Mesenteric fat pad (tissue), 1 donor: Measurements from ENCODE around the gene RGS14. TPM values are rescaled to one million over a fixed set of nuclear protein-coding genes. Genes with fewer than 3 reads are reported as not detected.
A peak's percentile ranks its signal among the peaks of the same experiment; 100 is the strongest.
"Not testable (repeated sequence)": the region's sequence is repeated elsewhere in the genome, so short reads cannot be mapped to it uniquely, and the experiment has no call there.

ENCODE experiments used
- DNase-seq: peaks from one replicate; pipeline ENCODE4 v3.0.0-alpha.2; 2020; ENCODE audit warnings: low spot score
- total RNA-seq: library from RNA; stranded (reverse); fragmentation: NEBNext Ultra II Directional; extraction: Animal tissue kit (Norgen Biotek cat#: 25700); gene quantifications from one replicate; pipeline ENCODE4 v1.2.1, GENCODE V29; 2021
- donor health status: DM: yes; HTN: yes; CAD: no.

The RGS14 gene
- total RNA-seq, 1 donor from 2014 or later: 8.2 TPM

GRCh38 chr5:177346820-177347219 is 10.9 kb upstream of the RGS14 start:
- DNase-seq: no peak

- DNase-seq: no peak
These were observed 10.0 kb upstream of the RGS14 start for GRCh38 chr5:177347699-177348098.

DNA sequence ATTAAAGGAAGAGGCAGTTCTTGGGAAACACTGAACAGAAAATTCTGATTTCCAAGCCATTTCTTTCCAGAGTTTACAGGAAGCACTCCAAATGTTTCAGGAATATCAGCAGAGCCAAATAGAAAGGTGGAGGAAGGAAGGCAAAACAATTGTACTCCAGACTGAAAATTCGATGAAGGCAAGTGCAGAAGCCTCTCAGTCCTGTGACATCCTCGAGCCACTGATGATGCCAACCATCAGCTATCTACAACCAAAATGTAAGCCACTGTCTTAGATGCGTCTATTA is 8.4 kb upstream of the RGS14 start:
- no peak for DNase-seq

GRCh38 chr5:177349762-177350161 is 8.0 kb upstream of the RGS14 start:
- DNase-seq: no peak

GRCh38 chr5:177350776-177351391 is 6.8 kb upstream of the RGS14 start:
- DNase-seq: no peak

DNA sequence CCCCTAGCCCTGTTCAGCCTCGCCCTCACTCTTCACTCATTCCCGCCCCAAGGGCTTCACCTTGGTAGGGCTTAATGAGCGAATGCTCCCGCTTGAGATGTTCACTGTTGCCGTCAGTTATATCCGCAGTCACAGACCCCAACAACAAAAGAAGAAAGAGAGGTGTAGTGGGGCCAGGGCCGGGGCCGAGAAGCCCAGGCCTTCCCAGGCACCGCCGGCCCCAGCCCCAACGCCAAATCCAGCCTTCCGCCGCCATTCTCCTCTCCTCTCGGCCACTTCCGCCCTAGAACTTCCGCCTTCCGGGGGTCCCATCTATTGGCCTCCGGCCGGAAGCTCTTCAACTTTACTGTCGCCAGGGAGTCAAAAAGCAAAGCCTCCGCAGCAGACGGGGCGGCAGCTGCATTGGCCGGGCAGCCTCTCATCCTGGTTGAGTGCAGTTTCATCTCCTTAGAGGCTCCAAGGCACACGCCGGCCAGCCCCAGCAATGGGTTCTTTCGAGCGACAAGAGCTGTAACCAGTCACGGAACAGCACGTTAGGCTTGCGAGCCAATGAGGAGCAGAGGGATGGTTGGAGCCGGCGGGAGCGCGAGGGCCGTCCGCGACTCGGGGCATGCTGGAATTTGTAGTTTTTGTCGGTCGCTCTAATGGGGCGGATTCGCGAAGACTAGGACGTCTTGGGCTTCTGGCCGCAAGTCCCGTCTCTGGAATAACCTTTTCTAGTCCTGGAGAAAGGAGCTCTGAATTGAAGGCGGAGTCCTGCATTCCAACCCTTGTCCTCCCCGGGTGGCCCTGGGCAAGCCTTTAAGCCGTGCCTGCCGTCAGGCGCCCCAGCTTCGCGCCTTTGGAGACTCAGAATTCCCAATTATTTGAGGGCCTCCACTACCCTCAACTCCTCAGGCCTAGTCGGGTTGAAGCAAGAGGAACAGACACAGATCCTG is 6.1 kb upstream of the RGS14 start, which contains the start of gene LMAN2:
Gene LMAN2 (minus strand): TSS at position 277 of the 938 bp plus-strand sequence. CDS start 21 bp downstream, at position 256.
- peak; percentile 97 for DNase-seq

DNA sequence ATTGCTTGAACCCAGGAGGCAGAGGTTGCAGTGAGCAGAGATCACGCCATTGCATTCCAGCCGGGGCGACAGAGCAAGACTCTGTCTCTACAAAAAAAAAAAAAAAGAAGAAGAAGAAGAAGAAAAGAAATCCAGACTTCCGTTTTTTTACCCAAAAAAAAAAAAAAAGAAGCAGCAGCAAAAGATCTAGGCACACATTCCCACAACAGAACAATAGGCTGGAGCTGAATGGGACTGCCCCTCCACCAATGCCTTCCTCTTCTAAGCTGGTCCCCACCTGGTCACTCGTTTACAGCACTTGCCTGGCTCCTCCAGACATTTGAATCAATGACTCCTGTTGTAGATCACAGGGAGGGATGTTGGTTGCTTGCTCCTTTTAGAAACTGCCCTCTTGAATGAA is 4.6 kb upstream of the RGS14 start:
- no peak for DNase-seq

GRCh38 chr5:177354256-177354655 is 3.5 kb upstream of the RGS14 start:
- DNase-seq: no peak

- DNase-seq: no peak
These were observed 3.0 kb upstream of the RGS14 start for GRCh38 chr5:177354711-177355110.

DNA sequence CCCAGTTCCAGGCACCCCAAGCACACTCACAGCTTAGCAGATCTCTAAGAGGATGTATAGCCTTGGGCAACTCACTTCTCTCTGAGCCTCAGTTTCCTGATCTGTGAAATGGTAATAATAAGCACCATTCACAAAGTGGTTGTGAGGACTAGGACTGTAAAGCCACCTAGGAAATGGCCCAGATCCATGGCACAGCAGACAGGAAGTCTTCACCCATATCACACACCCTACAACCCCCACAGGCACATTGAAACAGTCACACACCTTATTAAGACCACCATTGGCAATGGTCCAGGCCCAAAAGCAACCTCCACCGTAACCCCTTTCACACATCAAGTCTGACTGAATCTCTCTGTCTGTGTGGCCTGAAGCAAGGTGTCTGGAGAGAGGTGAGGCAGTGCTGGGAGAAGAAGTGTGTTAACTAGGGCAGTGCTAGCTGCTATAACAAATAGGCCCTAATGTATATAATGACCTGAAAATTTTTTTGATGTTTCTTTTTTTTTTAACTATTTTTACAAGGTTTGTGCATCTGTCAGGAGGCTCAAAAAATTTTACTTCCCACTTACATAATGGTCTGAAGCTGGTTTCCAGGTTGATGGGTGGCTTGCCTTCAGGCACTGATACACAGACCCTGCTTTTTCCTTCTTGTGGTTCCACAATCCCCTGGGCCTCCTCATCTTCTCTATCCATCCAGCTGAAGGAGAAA is 2.4 kb upstream of the RGS14 start:
- DNase-seq: no peak

DNA sequence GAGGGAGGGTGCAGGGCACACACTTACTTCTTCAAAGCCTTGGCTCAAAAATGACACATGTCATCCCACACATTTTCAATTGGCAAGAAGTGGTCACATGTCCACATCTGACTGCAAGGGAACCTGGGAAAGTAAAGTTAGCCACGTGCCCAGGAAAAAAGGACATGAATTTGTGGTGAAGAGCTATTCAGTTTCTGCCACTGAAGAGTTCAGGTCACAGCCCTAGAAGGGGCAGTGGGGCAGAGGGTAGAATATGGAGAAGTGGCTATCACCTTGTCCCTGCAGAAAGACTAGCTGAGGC is 1.9 kb upstream of the RGS14 start:
- no peak for DNase-seq

DNA sequence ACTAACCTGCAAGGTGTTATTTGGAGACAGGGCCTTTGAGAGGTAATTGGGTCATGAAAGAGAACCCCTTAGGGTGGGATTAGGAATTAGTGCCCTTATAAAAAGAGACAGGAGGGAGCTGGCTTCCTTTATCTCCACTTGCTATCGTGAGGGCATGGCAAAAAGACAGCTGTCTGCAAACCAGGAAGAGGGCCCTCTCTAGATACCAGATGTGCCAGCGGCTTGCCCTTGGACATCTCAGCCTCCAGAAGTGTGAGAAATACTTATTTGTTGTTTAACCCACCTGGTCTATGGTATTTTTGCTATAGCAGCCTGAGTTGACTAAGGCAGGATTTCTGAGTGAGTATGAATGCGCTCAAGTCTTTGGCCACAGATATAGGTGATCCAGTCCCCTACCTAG is 978 bp upstream of the RGS14 start:
- no peak for DNase-seq

DNA sequence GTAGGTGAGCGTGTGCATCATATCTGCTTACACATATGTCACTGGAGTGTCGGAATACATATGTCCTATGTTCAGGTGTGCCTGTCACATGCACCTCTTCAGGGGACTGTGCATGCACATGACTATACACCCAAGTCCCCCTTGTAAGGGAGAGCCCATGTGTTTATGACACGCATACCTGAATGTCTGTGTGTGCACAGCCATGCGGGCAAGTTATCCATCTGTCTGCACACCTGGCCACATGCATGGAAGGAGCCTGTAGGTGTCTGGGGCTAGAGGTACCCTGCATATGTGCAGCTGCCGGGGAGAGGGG is 622 bp upstream of the RGS14 start:
- DNase-seq: no peak

DNA sequence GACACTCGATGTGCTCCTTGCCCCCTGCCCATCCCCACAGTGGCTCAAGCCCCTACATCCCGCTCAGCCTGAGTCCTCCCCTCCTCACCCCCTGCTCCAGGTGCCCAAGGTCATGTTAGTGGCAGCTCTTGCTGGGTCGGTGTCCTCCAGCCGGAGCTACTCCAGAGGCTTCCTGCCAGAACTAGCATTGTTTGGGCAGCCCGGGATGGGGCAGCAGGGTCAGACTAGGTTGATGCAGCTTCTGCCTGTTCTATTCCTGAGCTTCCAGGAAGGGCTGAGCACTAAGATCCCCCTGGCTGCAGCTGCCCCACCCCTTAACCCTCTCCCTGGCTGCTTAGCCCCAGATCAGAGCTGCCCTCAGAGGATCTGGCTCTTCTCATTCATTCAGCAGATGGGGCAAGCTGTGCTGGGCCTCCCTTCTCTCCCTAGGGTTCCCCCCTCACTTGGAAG is 671 bp downstream of the RGS14 start:
- DNase-seq: no peak

- DNase-seq: no peak
These were observed 1.7 kb downstream of the RGS14 start for GRCh38 chr5:177359451-177359851.

DNA sequence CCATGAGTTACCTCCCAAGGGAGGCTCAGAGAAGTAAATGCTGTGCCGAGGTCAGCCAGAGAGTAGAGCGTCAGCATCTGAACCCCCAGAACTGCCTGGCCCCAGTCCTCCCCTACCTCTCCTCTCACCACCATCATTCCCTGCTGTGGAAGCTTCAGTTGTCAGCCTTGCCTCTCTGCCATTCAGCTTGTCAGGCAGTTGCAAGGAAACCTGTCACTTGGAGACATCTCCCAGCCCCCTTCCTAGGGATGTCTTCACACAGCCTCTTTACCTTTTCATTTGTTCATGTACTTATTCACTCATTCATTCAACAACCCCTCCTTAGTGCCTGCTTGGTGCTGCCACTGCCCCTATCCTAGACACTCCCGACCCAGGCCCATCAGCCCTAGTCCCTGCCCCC is 2.1 kb downstream of the RGS14 start:
- no peak for DNase-seq

DNA sequence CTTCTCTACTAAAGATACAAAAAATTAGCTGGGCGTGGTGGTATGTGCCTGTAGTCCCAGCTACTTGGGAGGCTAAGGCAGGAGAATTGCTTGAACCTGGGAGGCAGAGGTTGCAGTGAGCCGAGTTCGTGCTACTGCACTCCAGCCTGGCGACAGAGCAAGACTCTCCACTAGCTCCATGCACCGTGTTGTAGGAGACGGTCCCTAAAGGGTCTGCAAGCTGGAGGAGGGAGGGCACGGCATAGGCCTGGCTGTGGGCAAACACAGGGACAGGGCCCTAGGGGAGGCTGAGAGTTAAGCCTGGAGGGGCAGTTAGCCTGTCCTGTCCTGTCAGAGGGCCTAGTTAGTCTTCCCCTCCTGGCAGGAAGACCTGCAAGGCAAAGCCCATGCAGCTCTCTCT is 3.0 kb downstream of the RGS14 start:
- DNase-seq: not testable (repeated sequence)

- no peak for DNase-seq
These were observed 3.9 kb downstream of the RGS14 start for GRCh38 chr5:177361418-177362291.

DNA sequence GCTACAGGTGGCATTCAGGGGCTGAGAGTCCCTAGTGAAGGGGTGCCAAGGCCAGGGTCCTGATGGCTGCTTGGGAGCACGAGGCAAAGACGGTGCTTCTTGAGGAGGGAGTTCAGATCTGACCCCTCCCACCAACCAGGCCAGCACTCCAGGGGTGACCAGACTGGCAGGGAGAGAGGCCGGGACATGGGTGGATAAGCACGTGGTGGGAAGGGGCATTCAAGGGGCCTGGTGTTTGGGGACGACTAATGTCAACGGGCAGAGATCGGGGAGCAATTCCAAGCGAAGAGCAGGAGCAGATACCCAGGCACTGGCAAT is 4.5 kb downstream of the RGS14 start:
- no peak for DNase-seq

DNA sequence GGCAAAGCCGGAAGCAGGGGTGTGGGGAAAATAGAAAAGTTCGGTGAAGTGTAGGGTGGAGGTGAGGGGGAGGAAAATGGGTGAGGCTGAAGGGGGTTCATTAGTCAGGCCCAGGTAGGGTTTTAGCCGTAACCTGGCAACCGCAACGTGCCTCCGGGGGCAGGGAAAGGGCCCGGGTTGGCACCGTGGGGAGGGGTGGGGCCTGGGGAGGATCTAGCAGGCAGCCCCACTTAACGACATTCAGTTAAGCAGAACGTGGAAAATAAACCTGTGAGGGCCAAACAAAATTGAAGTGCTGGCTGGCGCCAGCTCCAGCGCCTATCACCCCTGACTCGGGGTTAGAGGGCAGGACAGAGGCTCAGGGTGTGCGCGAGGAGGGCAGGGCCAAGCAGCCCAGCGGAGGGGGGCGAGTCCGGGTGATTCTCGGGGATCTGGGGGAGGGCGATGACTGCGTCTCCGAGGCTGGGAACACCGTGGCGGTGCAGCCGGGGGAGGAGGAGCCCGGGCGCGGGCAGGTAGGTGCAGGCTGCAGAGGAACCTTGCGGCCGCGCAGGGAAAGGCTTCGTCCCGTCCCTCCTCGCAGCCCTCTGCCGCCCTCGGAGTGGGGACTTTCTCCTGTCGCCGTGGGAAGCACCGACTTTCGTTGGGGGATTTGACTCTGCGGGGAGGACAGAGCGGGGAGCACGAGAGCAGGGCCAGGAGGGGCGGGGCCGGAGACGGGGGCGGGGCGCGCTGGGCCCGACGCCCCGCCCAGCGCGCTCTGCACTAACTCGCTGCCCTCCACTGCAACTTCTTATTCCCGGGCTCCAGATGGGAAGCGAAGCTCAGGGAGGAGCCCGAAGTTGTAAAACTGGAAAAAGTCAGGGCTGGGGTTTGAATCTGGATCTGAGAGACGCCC is 5.1 kb downstream of the RGS14 start:
- DNase-seq: no peak

DNA sequence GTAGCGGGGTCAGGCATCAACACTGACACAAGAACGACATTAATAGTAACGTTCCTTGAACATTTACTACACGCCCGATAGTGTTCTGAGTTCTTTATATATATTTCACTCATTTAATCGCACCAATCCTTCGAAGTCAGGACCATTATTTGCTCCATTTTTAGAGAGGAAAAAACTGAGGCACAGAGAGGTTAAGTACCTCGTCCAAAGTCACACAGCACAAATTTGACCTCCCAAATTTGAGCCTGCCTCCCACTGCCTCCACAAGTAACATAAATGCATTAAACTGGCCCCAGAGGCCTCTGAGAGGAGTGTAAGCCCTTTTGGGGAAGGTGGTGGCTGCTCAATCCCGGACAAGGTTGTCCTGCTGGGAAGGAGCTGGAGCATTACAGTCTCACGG is 5.8 kb downstream of the RGS14 start:
- no peak for DNase-seq
